NT2/D1 (cell line): ENCODE data around the gene ABHD4.

ENCODE experiments used
- DNase-seq: peaks from one replicate; pipeline ENCODE4 v3.0.0-alpha.2; 2011; ENCODE audit warnings: low read depth, low spot score
- H3K27me3 ChIP-seq: 2 replicates; pipeline ENCODE4 v1.6.0; 2011; ENCODE audit warnings: mild to moderate bottlenecking; ENCODE audit not compliant: insufficient read length, insufficient read depth
- H3K36me3 ChIP-seq: 2 replicates; pipeline ENCODE4 v1.6.1; 2011; ENCODE audit warnings: mild to moderate bottlenecking, low read length, mixed read lengths; ENCODE audit not compliant: insufficient read depth, insufficient read length
- H3K4me1 ChIP-seq: 2 replicates; pipeline ENCODE4 v1.5.1; 2011; ENCODE audit not compliant: insufficient read depth, insufficient read length
- H3K4me3 ChIP-seq: 2 replicates; pipeline ENCODE4 v1.5.1; 2011; ENCODE audit warnings: low read depth; ENCODE audit not compliant: insufficient read length
- H3K9ac ChIP-seq: 2 replicates; pipeline ENCODE4 v1.6.0; 2011; ENCODE audit warnings: low read depth; ENCODE audit not compliant: insufficient read length
- H3K9me3 ChIP-seq: 2 replicates; pipeline ENCODE4 v1.5.1; 2011; ENCODE audit warnings: mild to moderate bottlenecking, low read length; ENCODE audit not compliant: insufficient read depth
- SUZ12 ChIP-seq: IDR thresholded peaks from 2 replicates; pipeline ENCODE4 v1.6.1; 2011; ENCODE audit not compliant: insufficient read length, insufficient read depth; ENCODE audit errors: extremely low read depth
- YY1 ChIP-seq: IDR thresholded peaks from 2 replicates; pipeline ENCODE4 v1.6.1; 2011; ENCODE audit not compliant: insufficient read length, insufficient read depth
- ZNF274 ChIP-seq: IDR thresholded peaks from 2 replicates; pipeline ENCODE4 v1.6.1; 2011; ENCODE audit warnings: mild to moderate bottlenecking, low read depth, low read length

The ABHD4 gene

DNA sequence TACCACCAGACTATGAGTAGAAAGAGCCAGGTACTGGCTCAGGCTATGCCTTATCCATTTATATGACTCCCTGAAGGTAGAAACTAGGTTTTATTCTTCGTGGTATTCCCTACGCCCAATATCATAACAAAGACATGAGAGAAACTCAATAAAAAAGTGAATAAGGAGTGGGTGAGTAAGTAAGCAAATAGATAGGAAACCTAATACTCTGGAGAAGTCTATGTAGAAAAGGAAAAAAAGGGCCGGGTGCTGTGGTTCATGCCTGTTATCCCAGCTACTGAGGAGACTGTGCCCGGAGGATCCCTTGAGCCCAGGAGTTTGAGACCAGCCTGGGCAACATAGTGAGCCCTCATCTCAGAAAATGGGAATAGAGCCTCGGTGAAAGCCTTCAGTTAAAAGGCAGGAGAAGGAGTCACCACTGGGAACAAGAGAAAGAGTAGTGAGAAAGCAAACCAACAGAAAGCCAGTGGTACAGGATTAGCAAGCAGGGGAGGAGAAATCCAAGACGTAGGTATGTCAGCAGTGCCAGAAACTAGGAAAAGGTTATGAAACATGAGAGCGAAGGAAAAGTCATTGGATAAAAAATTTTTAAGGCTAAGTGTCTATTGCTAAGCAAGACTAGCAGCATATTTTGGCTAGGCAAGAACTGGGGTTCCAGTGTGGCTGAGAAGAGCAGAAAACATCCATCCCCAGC, 52.1 kb downstream of the ABHD4 start:
- TF ChIP-seq SUZ12: no peak
- TF ChIP-seq ZNF274: no peak
- no peak for TF ChIP-seq YY1
- H3K9me3 ChIP-seq: no peaks in the 10 kb centered on the region
- no peak overlapping the region for H3K9ac ChIP-seq
- no peak overlapping the region for H3K4me3 ChIP-seq
- no peaks in the 10 kb centered on the region for H3K4me1 ChIP-seq
- no peaks in the 10 kb centered on the region for H3K36me3 ChIP-seq
- H3K27me3 ChIP-seq: no peaks in the 10 kb centered on the region
- DNase-seq: no peak

DNA sequence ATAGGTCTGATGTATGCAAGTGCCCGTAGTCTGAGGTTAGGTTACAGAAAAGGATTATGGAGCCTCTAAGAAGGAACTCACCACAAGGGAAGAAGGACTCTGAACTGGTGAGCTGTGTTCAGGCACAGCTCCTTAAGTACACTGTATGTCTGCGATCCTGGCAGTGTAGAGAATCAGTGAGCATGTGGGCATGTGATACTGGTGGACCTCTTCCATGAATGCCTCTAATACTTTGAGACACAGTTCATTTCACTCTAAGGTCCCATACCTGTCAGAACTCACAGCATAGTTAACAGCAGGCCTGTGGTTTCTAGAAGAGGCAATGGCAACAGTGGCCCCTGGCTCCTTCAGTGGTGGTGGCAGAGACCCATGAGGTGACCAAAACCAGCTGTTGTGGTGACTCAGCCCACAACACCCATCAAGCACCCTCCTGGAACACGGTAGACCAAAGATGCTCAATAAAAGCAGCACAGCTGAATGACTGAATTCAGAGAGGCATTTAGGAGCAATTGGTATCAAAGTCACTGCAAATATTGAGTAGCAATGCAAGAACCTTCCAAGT, 52.9 kb downstream of the ABHD4 start:
- Histone ChIP-seq H3K4me1 (no peaks in the 10 kb centered on the region), H3K4me3 (no peak overlapping the region)
- TF ChIP-seq ZNF274 (no peak), SUZ12 (no peak), YY1 (no peak)

DNA sequence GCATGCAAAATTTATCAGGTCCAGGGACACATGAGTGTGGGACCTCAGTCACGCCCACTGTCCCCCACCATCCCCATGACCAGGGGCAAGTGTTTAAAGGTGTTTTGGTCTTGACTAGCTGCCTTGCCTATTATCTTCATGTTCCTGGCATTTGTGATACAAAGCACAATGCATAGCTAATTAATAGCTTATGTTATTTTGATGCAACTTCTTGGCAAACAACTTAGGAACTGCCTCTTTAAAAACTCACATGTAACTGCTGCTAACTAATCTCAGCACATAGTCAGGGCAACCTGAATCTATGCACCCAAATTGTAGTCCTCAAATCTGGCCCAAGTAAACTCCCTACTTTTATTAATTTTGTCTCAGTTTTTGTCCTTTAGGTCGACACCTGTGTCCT, 53.5 kb downstream of the ABHD4 start:
- no peak for TF ChIP-seq ZNF274
- TF ChIP-seq SUZ12: no peak
- Histone ChIP-seq H3K9me3 (no peaks in the 10 kb centered on the region), H3K27me3 (no peaks in the 10 kb centered on the region), H3K36me3 (no peaks in the 10 kb centered on the region), H3K4me1 (no peaks in the 10 kb centered on the region), H3K9ac (no peak overlapping the region), H3K4me3 (no peak overlapping the region)
- DNase-seq: no peak

More for the DNA sequence above, 52.9 kb downstream of the ABHD4 start:
- Histone ChIP-seq H3K9ac (no peak overlapping the region), H3K9me3 (no peaks in the 10 kb centered on the region), H3K36me3 (no peaks in the 10 kb centered on the region), H3K27me3 (no peaks in the 10 kb centered on the region)
- DNase-seq: no peak

DNA sequence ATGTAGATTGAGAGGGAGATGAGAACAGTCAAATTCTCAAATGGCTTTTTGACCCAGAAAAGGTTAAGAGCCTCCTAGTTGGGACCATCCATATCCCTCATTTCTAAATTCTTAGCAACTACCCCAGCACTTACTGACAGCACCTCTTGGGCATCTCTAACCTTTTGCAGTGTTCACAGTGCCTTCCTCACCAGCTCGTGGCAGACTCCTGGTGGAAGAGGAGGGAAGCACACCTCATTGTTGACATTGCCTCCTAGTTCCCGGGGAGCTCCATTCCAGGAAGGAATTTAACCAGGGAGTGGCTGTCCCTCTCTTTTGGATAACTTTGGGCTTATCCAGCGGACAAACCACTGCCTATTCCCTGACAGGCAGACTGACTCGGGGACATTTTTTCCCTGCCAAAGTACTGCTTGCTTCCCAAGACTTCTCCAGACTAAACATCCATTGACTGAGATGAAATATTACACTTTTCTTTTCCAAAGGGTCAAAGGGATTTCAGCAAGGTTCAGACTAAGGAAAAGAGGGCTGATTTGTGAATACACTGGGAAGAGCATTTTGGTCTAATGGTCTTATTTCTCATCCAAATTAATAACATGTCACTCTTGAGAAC, 55.0 kb downstream of the ABHD4 start:
- no peaks in the 10 kb centered on the region for H3K36me3 ChIP-seq
- H3K9me3 ChIP-seq: no peaks in the 10 kb centered on the region
- H3K27me3 ChIP-seq: no peaks in the 10 kb centered on the region
- H3K9ac ChIP-seq: no peak overlapping the region
- peak; percentile 75 for DNase-seq
- TF ChIP-seq SUZ12: no peak
- no peak for TF ChIP-seq ZNF274
- TF ChIP-seq YY1: no peak
- no peak overlapping the region for H3K4me3 ChIP-seq
- no peaks in the 10 kb centered on the region for H3K4me1 ChIP-seq

DNA sequence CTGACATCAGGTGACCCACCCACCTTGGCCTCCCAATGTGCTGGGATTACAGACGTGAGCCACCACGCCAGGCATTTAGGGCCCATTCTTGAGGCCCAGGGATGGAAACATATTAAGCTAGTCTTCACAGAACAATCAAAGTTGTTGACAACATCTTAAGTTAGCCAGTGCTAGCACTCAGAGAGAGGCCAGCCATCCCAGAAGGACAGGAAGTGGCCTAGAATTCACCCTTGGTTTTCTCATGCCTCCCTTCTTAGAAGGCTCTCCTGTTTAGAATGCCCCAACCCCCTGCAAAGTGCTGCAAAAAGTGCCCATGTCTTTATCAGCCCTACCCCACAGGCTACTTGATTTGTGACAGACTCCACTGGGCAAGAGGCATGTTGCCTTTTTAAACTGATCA, 58.1 kb downstream of the ABHD4 start:
- DNase-seq: no peak
- Histone ChIP-seq H3K4me1 (no peaks in the 10 kb centered on the region), H3K4me3 (no peak overlapping the region), H3K27me3 (no peaks in the 10 kb centered on the region), H3K9ac (no peak overlapping the region), H3K9me3 (no peaks in the 10 kb centered on the region), H3K36me3 (no peaks in the 10 kb centered on the region)
- no peak for TF ChIP-seq ZNF274

DNA sequence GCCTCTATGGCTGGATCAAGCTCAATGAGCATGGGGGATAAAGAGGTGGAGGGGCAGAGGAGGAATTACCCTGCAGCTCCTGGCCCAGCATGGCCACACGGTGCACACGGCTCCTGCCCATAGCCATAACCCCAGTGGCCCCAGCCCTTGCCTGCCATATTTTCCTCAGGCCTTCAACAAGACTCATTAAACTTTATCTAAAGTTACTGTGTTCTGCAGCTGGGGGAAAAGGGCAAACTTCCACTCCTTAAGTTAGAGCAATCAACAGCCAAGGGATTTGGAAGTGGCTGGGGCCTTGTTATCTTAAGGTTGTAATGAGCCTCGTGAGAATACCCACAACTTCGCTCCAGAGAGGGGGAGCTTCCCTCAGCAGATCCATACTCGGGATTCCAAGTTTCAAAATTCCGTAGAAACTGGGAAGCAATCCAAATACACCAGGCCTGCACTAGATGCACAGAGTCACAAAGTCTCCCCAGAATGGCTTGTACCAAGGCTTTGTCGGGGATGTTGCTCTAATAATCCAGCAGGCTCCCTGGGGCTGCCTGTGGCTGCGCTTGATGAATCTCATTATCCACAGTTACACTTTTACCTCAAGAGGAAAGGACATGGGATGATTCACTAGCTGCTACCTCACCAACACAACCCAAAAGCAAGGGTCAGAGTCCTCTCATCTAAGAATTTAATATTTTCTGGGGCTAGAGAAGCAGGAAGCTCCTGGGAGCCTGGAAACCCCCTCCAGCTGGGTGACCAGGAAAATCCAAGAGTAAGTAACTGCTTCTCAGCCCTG, 59.0 kb downstream of the ABHD4 start:
- TF ChIP-seq SUZ12 (no peak), YY1 (no peak), ZNF274 (no peak)
- Histone ChIP-seq H3K9ac (no peak overlapping the region), H3K36me3 (no peaks in the 10 kb centered on the region), H3K4me3 (no peak overlapping the region), H3K4me1 (no peaks in the 10 kb centered on the region), H3K9me3 (no peaks in the 10 kb centered on the region), H3K27me3 (no peaks in the 10 kb centered on the region)
- DNase-seq: no peak

DNA sequence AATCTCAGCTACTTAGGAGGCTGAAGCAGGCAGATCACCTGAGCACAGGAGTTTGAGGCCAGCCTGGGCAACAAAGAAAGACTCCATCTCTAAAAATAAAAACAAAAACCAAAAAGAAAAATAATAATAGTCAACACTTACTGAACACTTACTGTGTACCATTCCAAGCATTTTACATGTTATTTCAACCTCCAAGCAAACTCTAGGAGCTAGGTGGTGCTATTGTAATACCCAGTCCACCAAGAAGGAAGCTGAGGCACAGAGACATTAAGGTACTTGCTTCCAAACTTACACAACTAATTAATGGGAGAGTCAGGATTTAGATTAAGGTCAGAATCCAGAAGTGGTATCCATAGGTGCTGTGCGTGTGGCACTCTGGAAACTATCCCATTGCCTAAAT, 59.8 kb downstream of the ABHD4 start:
- no peak overlapping the region for H3K9ac ChIP-seq
- no peaks in the 10 kb centered on the region for H3K27me3 ChIP-seq
- no peaks in the 10 kb centered on the region for H3K9me3 ChIP-seq
- TF ChIP-seq ZNF274 (no peak), SUZ12 (no peak), YY1 (no peak)
- H3K4me3 ChIP-seq: no peak overlapping the region
- no peak for DNase-seq
- H3K4me1 ChIP-seq: no peaks in the 10 kb centered on the region
- no peaks in the 10 kb centered on the region for H3K36me3 ChIP-seq
